ENCODE data around the gene MAFB.

DNA sequence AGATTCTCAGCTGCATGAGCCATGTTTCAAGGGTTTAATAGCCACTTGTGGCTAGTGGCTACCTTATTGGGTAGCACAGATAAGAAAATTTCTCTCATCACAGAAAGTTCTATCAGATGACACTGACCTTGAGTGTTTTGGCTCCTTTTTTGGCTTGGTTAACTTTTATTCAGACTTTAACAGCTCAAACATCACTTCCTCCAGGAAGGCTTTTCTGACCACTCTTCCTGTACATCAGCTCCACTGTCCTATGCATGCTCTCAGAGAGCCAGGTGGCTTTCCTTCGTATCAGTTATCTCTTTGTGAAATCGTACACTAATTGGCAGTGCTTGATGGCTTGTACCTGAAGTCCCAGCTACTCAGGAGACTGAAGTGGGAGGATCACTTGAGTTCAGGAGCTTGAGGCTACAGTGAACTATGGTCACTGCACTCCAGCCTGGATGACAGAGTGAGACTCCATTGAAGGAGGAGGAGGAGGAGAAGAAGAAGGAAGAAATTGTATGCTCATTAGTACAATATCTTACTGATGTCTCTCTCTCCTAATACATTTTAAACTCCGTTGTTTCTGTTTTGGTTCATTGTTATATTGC, 10.7 kb downstream of the MAFB start:
- TF ChIP-seq, protein P1, sequence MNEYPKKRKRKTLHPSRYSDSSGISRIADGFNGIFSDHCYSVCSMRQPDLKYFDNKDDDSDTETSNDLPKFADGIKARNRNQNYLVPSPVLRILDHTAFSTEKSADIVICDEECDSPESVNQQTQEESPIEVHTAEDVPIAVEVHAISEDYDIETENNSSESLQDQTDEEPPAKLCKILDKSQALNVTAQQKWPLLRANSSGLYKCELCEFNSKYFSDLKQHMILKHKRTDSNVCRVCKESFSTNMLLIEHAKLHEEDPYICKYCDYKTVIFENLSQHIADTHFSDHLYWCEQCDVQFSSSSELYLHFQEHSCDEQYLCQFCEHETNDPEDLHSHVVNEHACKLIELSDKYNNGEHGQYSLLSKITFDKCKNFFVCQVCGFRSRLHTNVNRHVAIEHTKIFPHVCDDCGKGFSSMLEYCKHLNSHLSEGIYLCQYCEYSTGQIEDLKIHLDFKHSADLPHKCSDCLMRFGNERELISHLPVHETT (CRISPR knock-in tag; conservative IDR thresholded peaks at IDR 0.05 in 1 of 2, IDR thresholded peaks at IDR 0.05 in 1 of 2), result no peak
- TF ChIP-seq ZNF431 (CRISPR knock-in tag; IDR thresholded peaks at IDR 0.05) (no peak), PHF8 (IDR thresholded peaks at IDR 0.05; ENCODE audit: borderline replicate concordance, low read length) (no peak)
- TF ChIP-seq, protein P2, sequence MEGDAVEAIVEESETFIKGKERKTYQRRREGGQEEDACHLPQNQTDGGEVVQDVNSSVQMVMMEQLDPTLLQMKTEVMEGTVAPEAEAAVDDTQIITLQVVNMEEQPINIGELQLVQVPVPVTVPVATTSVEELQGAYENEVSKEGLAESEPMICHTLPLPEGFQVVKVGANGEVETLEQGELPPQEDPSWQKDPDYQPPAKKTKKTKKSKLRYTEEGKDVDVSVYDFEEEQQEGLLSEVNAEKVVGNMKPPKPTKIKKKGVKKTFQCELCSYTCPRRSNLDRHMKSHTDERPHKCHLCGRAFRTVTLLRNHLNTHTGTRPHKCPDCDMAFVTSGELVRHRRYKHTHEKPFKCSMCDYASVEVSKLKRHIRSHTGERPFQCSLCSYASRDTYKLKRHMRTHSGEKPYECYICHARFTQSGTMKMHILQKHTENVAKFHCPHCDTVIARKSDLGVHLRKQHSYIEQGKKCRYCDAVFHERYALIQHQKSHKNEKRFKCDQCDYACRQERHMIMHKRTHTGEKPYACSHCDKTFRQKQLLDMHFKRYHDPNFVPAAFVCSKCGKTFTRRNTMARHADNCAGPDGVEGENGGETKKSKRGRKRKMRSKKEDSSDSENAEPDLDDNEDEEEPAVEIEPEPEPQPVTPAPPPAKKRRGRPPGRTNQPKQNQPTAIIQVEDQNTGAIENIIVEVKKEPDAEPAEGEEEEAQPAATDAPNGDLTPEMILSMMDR (IDR thresholded peaks at IDR 0.05 in 2 of 3, conservative IDR thresholded peaks at IDR 0.05 in 1 of 3; ENCODE audit: insufficient read depth in 2 of 3, low read depth in 1 of 3, low read length in 3 of 3), result no peak
